Testis (tissue), 2 donors: ENCODE results near the gene TACC2.

ENCODE experiments used
- CTCF ChIP-seq, 3 experiments: fragments of 450-650 bp in 2 of 3; fragments of 200-600 bp in 1 of 3; sonication (generic) in 1 of 3; IDR thresholded peaks; one replicate each; pipeline ENCODE4 v1.5.1; 2016 to 2019; ENCODE audit warnings: antibody characterized with exemption in 3 of 3, mild to moderate bottlenecking in 2 of 3, moderate library complexity in 1 of 3
- POLR2A ChIP-seq: fragments of 450-650 bp; IDR thresholded peaks from one replicate; pipeline ENCODE4 v1.6.1; 2017; ENCODE audit warnings: antibody characterized with exemption, mild to moderate bottlenecking, moderate library complexity

GRCh38 chr10:122271076-122271475, 282.1 kb downstream of the TACC2 start, which contains the start of gene BTBD16:
- TF ChIP-seq POLR2A (no peak), CTCF (IDR thresholded peaks at IDR 0.05) (no peak)
